Effector memory CD8-positive, alpha-beta T cell (primary cell): ENCODE measurements around the gene SMOC2.

Source experiments
- ATAC-seq: fragments of 150-1000 bp; cut with Tn5 transposase; replicated peaks from 2 replicates; pipeline ENCODE4 v1.10.0; 2021; ENCODE audit warnings: mild to moderate bottlenecking, moderate library complexity
- DNase-seq, 3 experiments: peaks; one replicate each; pipeline ENCODE4 v3.0.0; 2021
- H3K27ac Mint-ChIP-seq, 2 donors: one replicate each; pipeline ENCODE4 v1.8.0; 2022; ENCODE audit warnings: mild to moderate bottlenecking in 2 of 2, mixed read lengths in 2 of 2, moderate library complexity in 2 of 2
- H3K27me3 Mint-ChIP-seq, 2 donors: one replicate each; pipeline ENCODE4 v1.8.0; 2022; ENCODE audit warnings: mixed read lengths in 2 of 2
- H3K36me3 Mint-ChIP-seq: one replicate; pipeline ENCODE4 v1.8.0; 2022; ENCODE audit warnings: mild to moderate bottlenecking, moderate library complexity, mixed read lengths; ENCODE audit not compliant: insufficient read depth
- H3K4me1 Mint-ChIP-seq, 2 donors: one replicate each; pipeline ENCODE4 v1.8.0; 2022; ENCODE audit warnings: low read depth in 2 of 2, mixed read lengths in 2 of 2
- H3K4me3 Mint-ChIP-seq, 2 donors: one replicate each; pipeline ENCODE4 v1.8.0; 2022; ENCODE audit warnings: mild to moderate bottlenecking in 2 of 2, mixed read lengths in 2 of 2, moderate library complexity in 2 of 2
- H3K9me3 Mint-ChIP-seq, 2 donors: one replicate each; pipeline ENCODE4 v1.8.0; 2022; ENCODE audit warnings: mixed read lengths in 2 of 2

The SMOC2 gene

DNA sequence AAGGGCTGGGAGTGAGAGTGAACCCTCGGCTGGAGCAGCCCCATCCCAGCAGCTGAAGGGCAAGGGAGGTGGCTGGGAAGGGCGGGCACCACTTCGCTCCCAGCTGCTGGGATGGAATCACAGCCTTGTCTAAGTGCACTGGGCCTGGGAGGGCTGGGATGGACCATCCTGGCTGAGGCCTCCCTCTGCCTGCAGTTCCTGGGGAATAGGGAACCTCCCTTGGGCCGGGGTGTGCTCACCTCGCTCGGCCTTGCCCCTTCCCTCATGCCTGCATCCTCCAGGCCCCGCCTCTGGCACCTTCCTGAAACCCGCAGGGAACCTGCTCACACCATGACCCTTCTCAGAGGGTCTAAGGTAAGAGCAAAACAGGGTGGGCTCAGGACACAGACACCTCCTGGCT, 53.7 kb downstream of the SMOC2 start:
- peaks cover 12 to 23% of the 10 kb centered on the region in 2 donors for H3K27me3 Mint-ChIP-seq
- no peaks in the 10 kb centered on the region for H3K36me3 Mint-ChIP-seq
- H3K27ac Mint-ChIP-seq = no peak overlapping the region
- H3K4me1 Mint-ChIP-seq = no peaks in the 10 kb centered on the region
- H3K4me3 Mint-ChIP-seq = no peak overlapping the region
- ATAC-seq (no peak), DNase-seq (no peak)
- no peaks in the 10 kb centered on the region for H3K9me3 Mint-ChIP-seq

DNA sequence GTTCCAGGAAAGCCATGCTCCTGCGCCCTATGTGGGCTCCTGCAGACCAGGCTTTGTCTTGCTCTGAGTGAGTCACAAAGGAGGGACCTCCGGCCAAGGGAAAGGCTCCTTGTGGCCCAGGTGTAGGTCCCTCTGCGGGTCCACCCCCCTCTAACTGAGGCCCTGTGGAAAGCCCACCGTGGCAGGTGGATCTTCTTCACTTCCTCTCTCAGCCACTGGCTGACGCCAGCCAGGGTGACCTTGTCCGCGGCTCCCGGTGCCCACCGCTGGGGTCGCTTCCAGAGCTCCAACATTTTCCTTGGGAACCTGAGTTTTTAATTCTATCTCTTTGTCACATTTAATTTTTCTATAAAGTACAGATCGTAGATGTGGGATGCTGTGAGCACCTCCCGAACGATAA, 54.1 kb downstream of the SMOC2 start:
- Mint-ChIP-seq H3K27me3 (peaks cover 9 to 19% of the 10 kb centered on the region in 2 donors), H3K27ac (no peak overlapping the region), H3K4me3 (no peak overlapping the region), H3K9me3 (no peaks in the 10 kb centered on the region), H3K4me1 (no peaks in the 10 kb centered on the region), H3K36me3 (no peaks in the 10 kb centered on the region)
- DNase-seq (no peak), ATAC-seq (no peak)

DNA sequence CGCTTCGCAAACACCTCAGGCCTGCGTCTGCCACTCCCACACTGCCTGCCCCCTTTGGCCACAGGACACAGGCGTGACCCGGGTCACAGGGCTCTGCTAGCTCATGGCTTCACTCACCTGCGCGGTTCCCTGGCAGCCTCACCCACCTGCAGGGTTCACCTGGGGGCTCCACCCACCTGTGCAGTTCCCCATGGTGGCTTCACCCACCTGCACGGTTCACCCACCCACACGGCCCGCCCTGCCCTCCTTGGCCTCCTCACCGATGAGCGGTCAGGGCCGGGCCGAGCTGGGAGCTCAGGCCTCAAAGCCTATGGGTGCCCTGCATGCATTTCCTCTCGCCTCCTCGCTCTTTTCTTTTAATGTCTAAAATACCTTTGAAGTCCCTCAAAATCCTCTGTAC, 54.7 kb downstream of the SMOC2 start:
- peaks cover 4 to 14% of the 10 kb centered on the region in 2 donors for H3K27me3 Mint-ChIP-seq
- ATAC-seq (no peak), DNase-seq (no peak)
- H3K27ac Mint-ChIP-seq = no peak overlapping the region
- H3K4me1 Mint-ChIP-seq = no peaks in the 10 kb centered on the region
- no peak overlapping the region for H3K4me3 Mint-ChIP-seq
- H3K36me3 Mint-ChIP-seq = no peaks in the 10 kb centered on the region
- no peaks in the 10 kb centered on the region for H3K9me3 Mint-ChIP-seq

DNA sequence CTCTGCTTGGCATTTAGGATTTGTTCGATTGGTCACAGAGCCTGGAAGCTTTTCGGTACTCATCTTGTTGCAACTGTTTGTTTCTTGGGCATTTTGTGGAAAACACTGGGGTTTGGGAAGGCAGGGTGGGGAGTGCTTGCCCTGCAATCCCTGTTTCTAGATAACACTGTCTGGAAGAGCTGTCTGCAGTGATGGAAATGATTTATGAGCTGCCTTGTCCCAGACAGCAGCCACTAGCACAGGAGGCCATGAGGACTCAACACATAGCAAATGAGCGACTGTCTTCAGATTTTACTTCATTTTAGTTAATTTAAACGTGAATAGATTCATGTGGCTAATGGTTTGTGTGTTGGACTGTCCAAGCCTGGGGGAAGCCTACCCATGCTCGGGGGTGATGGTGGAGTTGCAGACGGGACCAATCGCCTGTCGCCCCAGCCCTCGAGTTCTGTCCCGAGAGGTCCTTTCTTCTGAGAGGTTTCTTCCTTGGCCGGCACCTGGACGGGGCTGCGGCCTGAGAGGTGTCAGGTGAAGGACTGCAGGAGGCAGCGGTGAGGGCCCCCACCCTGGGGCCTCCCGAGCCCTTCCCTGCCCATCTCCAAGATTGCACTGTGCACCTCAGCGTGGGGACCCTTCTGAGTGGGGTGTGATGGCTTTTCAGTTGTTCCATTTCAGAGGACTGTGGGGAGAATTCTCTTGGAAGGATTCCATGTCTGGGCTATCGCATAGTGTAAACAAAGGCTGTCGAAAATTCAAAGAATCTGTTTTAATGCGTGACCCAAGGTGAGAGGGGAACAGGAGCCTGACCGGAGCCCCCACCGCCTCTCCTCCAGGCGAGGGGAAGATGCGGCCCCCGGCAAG, 55.4 kb downstream of the SMOC2 start:
- Mint-ChIP-seq H3K36me3 (no peaks in the 10 kb centered on the region), H3K4me1 (no peaks in the 10 kb centered on the region), H3K27ac (no peak overlapping the region), H3K4me3 (no peak overlapping the region), H3K27me3 (peaks cover 0 to 7% of the 10 kb centered on the region in 2 donors), H3K9me3 (no peaks in the 10 kb centered on the region)
- ATAC-seq (no peak), DNase-seq (no peak)

DNA sequence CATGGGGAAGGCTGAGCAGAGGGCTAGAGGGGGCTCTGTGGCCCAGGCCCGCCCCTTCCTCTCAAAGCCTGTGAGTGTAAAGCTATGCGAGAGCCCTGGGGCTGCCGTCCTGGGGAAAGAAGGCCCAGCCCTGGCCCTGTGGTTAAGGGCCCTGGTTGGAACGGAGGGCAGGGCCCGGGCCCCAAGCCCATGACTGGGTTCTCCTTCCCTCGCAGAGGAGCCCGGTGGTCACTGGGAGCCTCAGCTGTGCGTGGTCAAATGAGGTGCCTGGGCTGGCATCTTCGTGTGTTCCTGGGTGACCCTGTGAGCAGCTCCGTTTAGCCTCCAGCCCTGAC, 56.0 kb downstream of the SMOC2 start:
- peaks cover 3 to 11% of the 10 kb centered on the region in 2 donors for H3K27me3 Mint-ChIP-seq
- no peaks in the 10 kb centered on the region for H3K4me1 Mint-ChIP-seq
- no peaks in the 10 kb centered on the region for H3K36me3 Mint-ChIP-seq
- H3K9me3 Mint-ChIP-seq = no peaks in the 10 kb centered on the region
- ATAC-seq = no peak
- H3K4me3 Mint-ChIP-seq = no peak overlapping the region
- no peak for DNase-seq
- no peak overlapping the region for H3K27ac Mint-ChIP-seq

- ATAC-seq = no peak
- H3K4me3 Mint-ChIP-seq = no peak overlapping the region
- H3K36me3 Mint-ChIP-seq = no peaks in the 10 kb centered on the region
- no peaks in the 10 kb centered on the region for H3K9me3 Mint-ChIP-seq
- DNase-seq = no peak
- H3K27ac Mint-ChIP-seq = no peak overlapping the region
- peaks cover 7 to 15% of the 10 kb centered on the region in 2 donors for H3K27me3 Mint-ChIP-seq
- no peaks in the 10 kb centered on the region for H3K4me1 Mint-ChIP-seq
These were observed 56.4 kb downstream of the SMOC2 start for GRCh38 chr6:168497381-168497780.

DNA sequence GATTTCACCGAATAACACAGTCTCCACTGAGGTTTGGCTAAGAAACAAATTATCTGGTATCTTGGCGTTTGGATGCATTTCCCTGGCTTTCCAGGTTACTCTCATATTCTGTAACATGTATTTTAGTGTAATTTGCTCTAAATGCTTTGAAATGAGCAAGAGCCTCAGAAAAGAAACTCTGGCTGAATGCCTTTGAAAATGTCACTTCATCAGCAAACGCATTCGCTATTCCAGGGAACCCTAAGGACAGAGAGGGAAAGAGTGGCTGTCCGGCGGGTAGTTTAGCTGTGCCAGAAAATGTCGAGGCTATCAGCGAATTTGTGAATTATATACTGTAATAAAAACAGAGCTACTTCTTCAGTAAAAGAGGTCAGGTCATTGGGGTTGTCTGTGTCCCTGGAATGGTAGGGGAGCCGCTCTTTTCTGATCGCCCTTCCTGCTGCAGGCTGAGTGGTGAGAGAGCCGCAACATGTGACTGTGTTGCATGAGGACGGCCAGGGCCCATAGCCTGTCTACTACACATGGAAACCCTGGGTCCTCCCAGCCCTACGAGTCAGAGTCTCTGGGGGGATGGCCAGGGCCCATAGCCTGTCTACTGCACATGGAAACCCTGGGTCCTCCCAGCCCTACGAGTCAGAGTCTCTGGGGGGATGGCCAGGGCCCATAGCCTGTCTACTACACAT, 57.3 kb downstream of the SMOC2 start:
- H3K27me3 Mint-ChIP-seq = peaks cover 9 to 16% of the 10 kb centered on the region in 2 donors
- no peaks in the 10 kb centered on the region for H3K9me3 Mint-ChIP-seq
- no peak overlapping the region for H3K4me3 Mint-ChIP-seq
- no peak for DNase-seq
- no peaks in the 10 kb centered on the region for H3K36me3 Mint-ChIP-seq
- H3K4me1 Mint-ChIP-seq = no peaks in the 10 kb centered on the region
- no peak overlapping the region for H3K27ac Mint-ChIP-seq
- ATAC-seq = no peak

- Mint-ChIP-seq H3K4me1 (no peaks in the 10 kb centered on the region), H3K27me3 (peaks cover 9 to 14% of the 10 kb centered on the region in 2 donors), H3K9me3 (no peaks in the 10 kb centered on the region), H3K36me3 (no peaks in the 10 kb centered on the region), H3K27ac (no peak overlapping the region), H3K4me3 (no peak overlapping the region)
- DNase-seq = no peak
- no peak for ATAC-seq
These were observed 58.2 kb downstream of the SMOC2 start for GRCh38 chr6:168499045-168499650.

DNA sequence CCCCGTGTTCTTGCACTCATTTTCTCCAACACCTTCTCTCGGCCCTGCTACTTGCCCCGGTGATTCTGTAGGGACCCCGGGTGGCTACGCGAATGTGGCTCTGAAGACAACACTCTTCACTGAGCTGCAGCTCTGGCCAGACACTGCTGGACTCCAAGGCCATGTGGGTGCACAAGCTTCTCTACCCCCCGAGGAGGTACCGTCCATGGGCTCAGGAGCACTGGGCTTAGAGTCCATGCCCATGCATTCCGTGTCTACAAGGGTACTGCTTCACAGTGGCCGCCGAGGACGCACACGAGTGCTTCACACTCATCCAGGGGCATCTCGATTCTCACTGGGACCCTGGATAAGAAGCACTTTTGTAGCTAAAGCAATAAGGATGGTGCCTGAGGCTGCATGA, 59.5 kb downstream of the SMOC2 start:
- H3K4me1 Mint-ChIP-seq = no peaks in the 10 kb centered on the region
- DNase-seq (no peak), ATAC-seq (no peak)
- no peak overlapping the region for H3K4me3 Mint-ChIP-seq
- peaks cover 9 to 10% of the 10 kb centered on the region in 2 donors for H3K27me3 Mint-ChIP-seq
- no peak overlapping the region for H3K27ac Mint-ChIP-seq
- no peaks in the 10 kb centered on the region for H3K9me3 Mint-ChIP-seq
- no peaks in the 10 kb centered on the region for H3K36me3 Mint-ChIP-seq

- H3K9me3 Mint-ChIP-seq = no peaks in the 10 kb centered on the region
- H3K36me3 Mint-ChIP-seq = no peaks in the 10 kb centered on the region
- H3K4me1 Mint-ChIP-seq = no peaks in the 10 kb centered on the region
- H3K27me3 Mint-ChIP-seq = peaks cover 9 to 10% of the 10 kb centered on the region in 2 donors
- DNase-seq (no peak), ATAC-seq (no peak)
- no peak overlapping the region for H3K27ac Mint-ChIP-seq
- no peak overlapping the region for H3K4me3 Mint-ChIP-seq
These were observed 60.6 kb downstream of the SMOC2 start for GRCh38 chr6:168501561-168501960.

DNA sequence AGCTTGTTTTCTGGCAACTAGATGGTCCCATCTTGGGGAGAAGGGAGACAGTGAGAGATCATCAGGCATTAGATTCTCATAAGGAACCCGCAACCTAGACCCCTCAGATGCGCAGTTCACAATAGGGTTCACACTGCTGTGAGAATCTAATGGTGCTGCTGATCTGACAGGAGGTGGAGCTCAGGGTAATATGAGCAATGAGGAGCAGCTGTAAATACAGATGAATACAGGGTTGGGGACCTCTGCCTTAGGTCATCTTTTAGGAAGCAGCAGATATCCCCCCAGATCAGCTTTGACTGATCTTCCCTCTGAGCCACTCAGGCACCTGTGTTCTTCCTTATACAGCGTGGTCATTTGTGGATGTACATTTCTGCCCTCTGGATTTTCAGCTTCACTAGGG, 63.4 kb downstream of the SMOC2 start:
- Mint-ChIP-seq H3K4me1 (no peaks in the 10 kb centered on the region), H3K27me3 (peaks cover 9 to 20% of the 10 kb centered on the region in 2 donors), H3K36me3 (no peaks in the 10 kb centered on the region)

DNA sequence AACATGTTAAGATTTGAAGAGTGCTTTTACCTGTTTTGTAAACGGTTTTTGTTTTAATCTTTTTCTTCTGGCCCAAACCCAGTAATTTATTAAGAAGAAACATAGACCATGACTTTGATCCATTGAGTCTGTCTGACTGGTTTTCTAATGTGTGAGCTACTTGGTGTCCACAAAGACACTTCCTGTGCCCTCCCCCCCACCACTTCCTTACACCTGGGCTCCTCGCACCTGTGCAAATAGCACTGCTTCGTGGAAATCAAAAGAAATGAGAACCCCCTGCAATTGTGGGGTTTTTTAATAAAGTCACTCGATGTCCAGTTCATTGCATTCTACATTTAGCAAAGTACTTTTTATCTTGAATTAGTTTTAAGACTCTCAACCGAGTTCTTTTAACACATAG, 65.5 kb downstream of the SMOC2 start:
- no peak for ATAC-seq
- Mint-ChIP-seq H3K4me3 (no peak overlapping the region), H3K9me3 (peaks cover 0 to 1% of the 10 kb centered on the region in 2 donors), H3K4me1 (no peaks in the 10 kb centered on the region), H3K27me3 (peaks cover 18 to 27% of the 10 kb centered on the region in 2 donors), H3K27ac (no peak overlapping the region), H3K36me3 (no peaks in the 10 kb centered on the region)
- no peak for DNase-seq

More for the DNA sequence above, 63.4 kb downstream of the SMOC2 start:
- DNase-seq = no peak
- Mint-ChIP-seq H3K4me3 (no peak overlapping the region), H3K27ac (no peak overlapping the region), H3K9me3 (no peaks in the 10 kb centered on the region)
- no peak for ATAC-seq

GRCh38 chr6:168507297-168507696, 66.3 kb downstream of the SMOC2 start:
- Mint-ChIP-seq H3K4me1 (no peaks in the 10 kb centered on the region), H3K36me3 (no peaks in the 10 kb centered on the region), H3K4me3 (no peak overlapping the region), H3K27ac (no peak overlapping the region), H3K9me3 (peaks cover 0 to 1% of the 10 kb centered on the region in 2 donors), H3K27me3 (peaks cover 13 to 19% of the 10 kb centered on the region in 2 donors)
- ATAC-seq (no peak), DNase-seq (no peak)

DNA sequence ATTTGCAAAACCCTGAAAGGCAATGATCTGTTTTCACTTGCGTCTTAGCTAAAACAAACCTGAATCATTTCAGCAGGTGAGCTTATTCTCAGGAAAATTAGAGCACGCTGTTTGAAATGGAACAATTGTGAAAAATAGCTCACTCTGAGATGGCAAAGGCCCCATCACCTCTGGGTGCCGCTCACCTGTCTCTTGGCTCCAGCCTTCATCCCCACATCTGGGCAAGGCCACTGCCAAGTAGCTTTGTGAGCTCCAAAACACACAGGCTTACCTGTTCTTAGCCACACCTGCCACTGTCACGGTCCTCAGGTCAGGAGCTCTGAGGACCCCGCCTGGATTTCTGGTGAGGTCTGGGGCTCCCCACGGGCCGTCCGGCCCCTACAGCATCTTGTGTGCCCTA, 66.7 kb downstream of the SMOC2 start:
- Mint-ChIP-seq H3K9me3 (peaks cover 0 to 1% of the 10 kb centered on the region in 2 donors), H3K27ac (no peak overlapping the region), H3K36me3 (no peaks in the 10 kb centered on the region), H3K4me1 (no peaks in the 10 kb centered on the region), H3K27me3 (peaks cover 10 to 17% of the 10 kb centered on the region in 2 donors), H3K4me3 (no peak overlapping the region)
- no peak for ATAC-seq
- DNase-seq = no peak
